Activated CD4-positive, alpha-beta T cell treated with anti-CD3 and anti-CD28 coated beads for 36 hours (primary cell): ENCODE data around the gene ATF1. TPM values are rescaled to one million over a fixed set of nuclear protein-coding genes. Genes with fewer than 3 reads are reported as not detected.
"Not testable (repeated sequence)": the region's sequence is repeated elsewhere in the genome, so short reads cannot be mapped to it uniquely, and the experiment has no call there.

Experiments
- ATAC-seq: fragments of 200-7000 bp; cut with Tn5 transposase; one replicate; pipeline ENCODE4 v1.10.0; 2021; ENCODE audit warnings: mild to moderate bottlenecking, moderate library complexity
- CTCF ChIA-PET: fragments of 350-600 bp; sonication (Branson Sonifier 250); formaldehyde crosslinking; loops from one replicate; lab custom pipeline; 2021; ENCODE audit warnings: antibody characterized with exemption; lab: Charles Lee
- POLR2A ChIA-PET: fragments of 350-600 bp; sonication (Branson Sonifier 250); formaldehyde crosslinking; loops from one replicate; lab custom pipeline; 2021; ENCODE audit warnings: antibody characterized with exemption, inconsistent platforms; lab: Charles Lee
- DNase-seq: peaks from one replicate; pipeline ENCODE4 v3.0.0-alpha.2; 2020
- H3K27ac Mint-ChIP-seq: one replicate; pipeline ENCODE4 v1.8.0; 2021; ENCODE audit warnings: mixed read lengths
- H3K27me3 Mint-ChIP-seq: one replicate; pipeline ENCODE4 v1.8.0; 2021; ENCODE audit warnings: mixed read lengths
- H3K36me3 Mint-ChIP-seq: one replicate; pipeline ENCODE4 v1.8.0; 2021; ENCODE audit warnings: low read depth, mixed read lengths
- H3K4me1 Mint-ChIP-seq: one replicate; pipeline ENCODE4 v1.8.0; 2021; ENCODE audit warnings: mixed read lengths
- H3K4me3 Mint-ChIP-seq: one replicate; pipeline ENCODE4 v1.8.0; 2021; ENCODE audit warnings: mild to moderate bottlenecking, moderate library complexity, mixed read lengths
- H3K9me3 Mint-ChIP-seq: one replicate; pipeline ENCODE4 v1.8.0; 2021; ENCODE audit warnings: low read depth, mixed read lengths
- intact Hi-C, 2 experiments: fragments of 100-400 bp; cut with DNase I in 1 of 2; cut with micrococcal nuclease in 1 of 2; formaldehyde crosslinking; loops; one replicate each; pipeline versions ENCODE4 v1.14.2 to v1.15.1; 2022 to 2024; cut with DNase I, micrococcal nuclease
- total RNA-seq, 2 experiments: library from RNA; stranded (reverse); gene quantifications; one replicate each; pipeline ENCODE4 v1.2.3, GENCODE V29; 2021

ATF1 gene
- total RNA-seq, 2 experiments from 2014 or later = 53.0 to 67.3 TPM

DNA sequence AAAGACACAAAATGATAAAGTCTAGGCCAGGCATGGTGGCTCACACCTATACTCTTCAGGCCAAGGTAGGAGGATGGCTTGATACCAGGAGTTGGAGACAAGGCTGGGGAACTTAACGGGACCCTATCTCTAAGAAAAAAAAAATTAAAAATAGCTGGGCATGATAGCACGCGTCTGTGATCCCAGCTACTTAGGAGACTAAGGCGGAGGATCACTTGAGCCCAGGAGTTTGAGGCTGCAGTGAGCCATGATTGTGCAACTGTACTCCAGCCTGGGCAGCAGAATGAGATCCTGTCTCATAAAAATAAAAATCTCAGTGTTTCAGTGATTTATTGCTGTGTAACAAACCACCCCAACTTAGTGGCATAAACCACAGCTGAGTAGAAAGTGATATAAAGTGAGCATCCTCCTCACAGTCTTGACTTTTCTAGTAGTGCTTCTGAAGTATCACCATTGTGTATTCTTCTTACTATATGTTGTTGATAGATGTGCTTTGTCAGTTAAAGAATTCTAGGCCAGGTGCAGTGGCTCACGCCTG lies 10.6 kb upstream of the ATF1 start:
- H3K27ac Mint-ChIP-seq = no peak overlapping the region
- intact Hi-C loops = no loop called here
- no peak overlapping the region for H3K4me3 Mint-ChIP-seq
- DNase-seq = no peak
- no peak for ATAC-seq
- no peaks in the 10 kb centered on the region for H3K9me3 Mint-ChIP-seq
- no peaks in the 10 kb centered on the region for H3K27me3 Mint-ChIP-seq
- ChIA-PET CTCF (interaction anchor here (0.6 kb wide), 1 partner anchor 351 kb away, joined by 3 read pairs; no protein-coding TSS in a partner anchor), POLR2A (interaction anchor here (0.7 kb wide), 1 partner anchor 8 kb away, joined by 3 read pairs; no protein-coding TSS in a partner anchor)
- H3K4me1 Mint-ChIP-seq = no peaks in the 10 kb centered on the region
- H3K36me3 Mint-ChIP-seq = peaks cover 10% of the 10 kb centered on the region

DNA sequence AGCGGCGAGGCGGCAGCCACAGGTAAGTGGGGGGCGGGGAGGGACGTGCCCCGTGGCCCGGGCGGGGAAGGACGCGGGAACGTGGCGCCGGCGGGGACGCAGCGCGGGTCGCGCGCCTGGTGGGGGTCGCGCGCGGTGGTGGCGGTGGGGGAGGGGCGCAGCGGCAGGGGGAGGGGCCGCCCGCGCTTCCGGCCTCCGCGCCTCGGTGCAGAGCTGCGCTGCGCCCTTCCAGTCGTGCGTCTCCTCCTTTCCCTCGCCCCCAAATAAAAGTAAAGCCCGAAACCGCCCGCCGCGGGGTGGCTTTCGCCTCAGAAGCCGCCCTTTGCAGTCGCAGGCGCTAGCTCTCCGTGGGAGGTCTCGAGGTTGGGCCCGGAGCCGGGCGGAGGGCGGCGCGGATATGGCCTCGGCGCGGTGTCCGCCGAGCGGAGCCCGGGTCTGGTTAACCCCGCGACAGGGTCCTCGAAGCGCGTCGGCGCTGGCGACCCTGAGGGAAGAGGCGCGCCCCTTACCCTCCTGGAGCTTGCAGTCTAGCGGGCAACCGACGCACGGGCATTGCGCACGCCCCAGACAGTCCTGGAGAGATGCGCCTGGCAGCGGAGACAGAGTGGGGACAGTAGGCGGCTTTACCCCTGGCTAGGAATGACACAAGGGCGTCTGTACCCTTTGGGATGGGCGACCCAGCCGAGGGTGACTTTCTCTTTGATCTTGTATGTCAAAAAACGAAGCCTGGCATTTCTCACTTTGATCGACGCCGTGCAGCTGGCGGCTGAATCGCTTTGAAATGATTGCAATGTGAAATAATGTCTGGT lies 589 bp downstream of the ATF1 start:
- ATAC-seq (peak; percentile 58), DNase-seq (peak; percentile 83)
- H3K4me1 Mint-ChIP-seq = peaks cover 40% of the 10 kb centered on the region
- ChIA-PET CTCF (interaction anchor here (0.6 to 3.2 kb wide), 35 partner anchors 9 to 1001 kb away, joined by 3 to 26 read pairs (median 3); partner anchors contain the start of genes DIP2B, NCKAP5L and SLC11A2), POLR2A (interaction anchor here (0.5 to 3.3 kb wide), 10 partner anchors 12 to 598 kb away, joined by 3 to 22 read pairs (median 4); partner anchors contain the start of genes DAZAP2, DIP2B and SLC11A2)
- peak overlapping the region; percentile 97 for H3K27ac Mint-ChIP-seq
- intact Hi-C loops = loop anchor here (1.0 to 5.0 kb wide), 17 partner anchors 60 to 679 kb away; partner anchors contain the start of genes CSRNP2 (in 1 of the 2), POU6F1 (in 1 of the 2), SLC11A2 (in 1 of the 2) and SMARCD1 (in 1 of the 2)
- H3K27me3 Mint-ChIP-seq = no peaks in the 10 kb centered on the region
- H3K4me3 Mint-ChIP-seq = peak overlapping the region; percentile 95
- peaks cover 5% of the 10 kb centered on the region for H3K9me3 Mint-ChIP-seq
- peaks cover 12% of the 10 kb centered on the region for H3K36me3 Mint-ChIP-seq

DNA sequence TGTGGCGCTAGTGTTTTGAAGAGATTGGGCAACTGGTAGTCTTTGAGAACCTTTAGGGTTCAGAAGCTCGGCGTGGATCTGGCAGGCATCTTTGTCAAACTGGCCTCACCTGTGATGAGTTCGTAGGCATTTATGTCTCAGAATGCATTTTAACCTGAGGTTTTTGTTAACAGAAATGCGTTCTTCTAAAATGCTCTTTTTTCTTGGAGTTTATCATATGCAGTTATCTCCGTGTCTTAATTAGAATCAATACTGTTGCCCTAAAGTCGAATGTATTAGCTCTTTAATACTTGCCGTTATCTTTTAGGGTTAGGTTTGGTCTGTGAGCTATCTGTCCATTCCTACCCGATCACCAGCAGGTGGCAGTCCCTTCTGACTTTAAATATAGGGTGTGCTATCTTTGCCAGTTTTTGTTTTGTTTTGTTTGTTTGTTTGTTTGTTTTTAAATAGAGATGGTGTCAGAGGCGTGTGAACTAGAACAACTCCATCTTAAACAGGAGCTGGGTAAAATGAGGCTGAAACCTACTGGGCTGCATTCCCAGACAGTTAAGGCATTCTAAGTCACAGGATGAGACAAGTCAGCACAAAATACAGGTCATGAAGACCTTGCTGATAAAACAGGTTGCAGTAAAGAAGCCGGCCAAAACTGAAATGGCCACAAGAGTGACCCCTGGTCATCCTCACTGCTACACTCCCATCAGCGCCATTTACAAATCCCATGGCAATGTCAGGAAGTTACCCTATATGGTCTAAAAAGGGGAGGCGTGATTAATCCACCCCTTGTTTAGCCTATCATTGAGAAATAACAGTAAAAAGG lies 1.4 kb downstream of the ATF1 start:
- peaks cover 12% of the 10 kb centered on the region for H3K36me3 Mint-ChIP-seq
- peaks cover 40% of the 10 kb centered on the region for H3K4me1 Mint-ChIP-seq

DNA sequence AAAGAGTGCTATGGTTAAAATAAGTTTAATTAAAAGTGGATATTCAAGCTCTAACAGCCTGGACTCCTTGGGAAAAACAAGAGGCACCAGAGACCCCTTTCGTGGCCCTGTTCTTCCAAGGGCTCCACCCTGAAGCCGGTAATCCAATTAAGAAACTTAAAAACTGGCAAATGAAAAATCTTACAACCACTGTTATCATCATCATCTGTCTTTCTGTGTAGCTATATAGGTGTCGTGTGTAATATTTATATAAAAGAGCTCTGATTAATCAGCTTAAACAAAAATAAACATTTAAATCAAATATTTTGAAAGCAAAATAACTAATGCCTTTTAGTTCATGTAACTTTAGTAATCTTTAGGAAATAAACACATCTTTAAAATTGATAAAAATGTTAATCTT lies 4.5 kb downstream of the ATF1 start:
- DNase-seq (no peak), ATAC-seq (no peak)
- Mint-ChIP-seq H3K27ac (no peak overlapping the region), H3K36me3 (peaks cover 28% of the 10 kb centered on the region), H3K4me3 (no peak overlapping the region), H3K27me3 (no peaks in the 10 kb centered on the region), H3K9me3 (peaks cover 6% of the 10 kb centered on the region), H3K4me1 (peaks cover 33% of the 10 kb centered on the region)
- intact Hi-C loops = loop anchor here in 1 of 2 experiments (5.0 kb wide), 1 partner anchor 574 kb away; no protein-coding TSS in a partner anchor
- POLR2A ChIA-PET = no interaction called here
- CTCF ChIA-PET = interaction anchor here (0.5 to 2.0 kb wide), 5 partner anchors 9 to 520 kb away, joined by 3 to 6 read pairs (median 3); no protein-coding TSS in a partner anchor

More for the DNA sequence above, 1.4 kb downstream of the ATF1 start:
- Mint-ChIP-seq H3K27ac (peak overlapping the region; percentile 96), H3K9me3 (peaks cover 5% of the 10 kb centered on the region), H3K4me3 (peak overlapping the region; percentile 95), H3K27me3 (no peaks in the 10 kb centered on the region)
- DNase-seq (peak; percentile 71), ATAC-seq (peak; percentile 33)
- CTCF ChIA-PET = interaction anchor here (0.6 to 3.2 kb wide), 28 partner anchors 9 to 1000 kb away, joined by 3 to 26 read pairs (median 3); partner anchors contain the start of gene SLC11A2
- POLR2A ChIA-PET = interaction anchor here (0.5 to 3.3 kb wide), 9 partner anchors 11 to 599 kb away, joined by 3 to 22 read pairs (median 4); partner anchors contain the start of genes DAZAP2 and SLC11A2
- intact Hi-C loops = loop anchor here (1.0 to 5.0 kb wide), 7 partner anchors 59 to 577 kb away; partner anchors contain the start of gene CSRNP2 (in 1 of the 2)

DNA sequence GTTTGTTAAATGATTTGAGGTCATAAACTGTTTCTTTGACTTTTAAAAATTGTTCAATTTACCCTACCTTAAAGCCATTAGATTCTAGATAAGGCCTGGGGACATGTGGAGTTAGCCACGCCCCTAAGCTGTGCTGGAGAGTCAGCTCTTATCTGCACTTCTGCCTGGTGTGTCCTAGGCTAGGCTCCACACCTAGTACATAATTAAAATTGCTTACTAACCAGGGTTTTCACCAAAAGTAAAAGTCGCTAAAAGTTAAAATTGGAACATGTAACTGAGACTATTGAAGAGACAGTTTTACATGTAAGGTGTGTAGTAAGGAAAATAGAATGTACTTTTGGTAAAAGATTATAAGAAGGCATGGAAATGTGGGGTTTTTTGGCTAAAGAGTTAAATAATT lies 4.9 kb downstream of the ATF1 start:
- DNase-seq, POLR2A ChIA-PET, H3K27me3 Mint-ChIP-seq, ATAC-seq, H3K4me3 Mint-ChIP-seq, H3K9me3 Mint-ChIP-seq: not testable (repeated sequence)
- Mint-ChIP-seq H3K27ac (peak overlapping the region; percentile 2), H3K36me3 (peaks cover 30% of the 10 kb centered on the region), H3K4me1 (peaks cover 37% of the 10 kb centered on the region)
- CTCF ChIA-PET = interaction anchor here (0.5 to 2.0 kb wide), 4 partner anchors 9 to 520 kb away, joined by 3 to 6 read pairs (median 3); no protein-coding TSS in a partner anchor
- intact Hi-C loops = loop anchor here in 1 of 2 experiments (5.0 kb wide), 1 partner anchor 573 kb away; no protein-coding TSS in a partner anchor

DNA sequence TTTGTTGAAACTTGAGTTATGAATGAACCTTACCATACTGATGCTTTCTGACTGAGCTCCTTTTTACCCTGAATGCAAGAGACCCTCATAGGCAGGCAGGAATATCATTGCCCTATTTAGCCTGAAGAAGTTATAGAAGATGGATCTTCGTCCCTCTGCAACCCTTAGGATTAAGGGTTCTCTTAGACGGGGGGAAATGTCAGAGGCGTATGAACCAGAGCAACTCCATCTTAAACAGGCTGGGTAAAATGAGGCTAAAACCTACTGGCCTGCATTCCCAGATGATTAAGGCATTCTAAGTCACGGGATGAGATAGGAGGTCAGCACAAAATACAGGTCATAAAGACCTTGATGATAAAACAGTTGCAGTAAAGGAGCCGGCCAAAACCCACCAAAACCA lies 7.5 kb downstream of the ATF1 start:
- peaks cover 6% of the 10 kb centered on the region for H3K9me3 Mint-ChIP-seq
- peaks cover 36% of the 10 kb centered on the region for H3K4me1 Mint-ChIP-seq
- H3K27ac Mint-ChIP-seq = no peak overlapping the region
- ChIA-PET POLR2A (no interaction called here), CTCF (no interaction called here)
- no peak overlapping the region for H3K4me3 Mint-ChIP-seq
- H3K36me3 Mint-ChIP-seq = peaks cover 32% of the 10 kb centered on the region
- ATAC-seq (no peak), DNase-seq (no peak)
- no peaks in the 10 kb centered on the region for H3K27me3 Mint-ChIP-seq
- intact Hi-C loops = no loop called here

DNA sequence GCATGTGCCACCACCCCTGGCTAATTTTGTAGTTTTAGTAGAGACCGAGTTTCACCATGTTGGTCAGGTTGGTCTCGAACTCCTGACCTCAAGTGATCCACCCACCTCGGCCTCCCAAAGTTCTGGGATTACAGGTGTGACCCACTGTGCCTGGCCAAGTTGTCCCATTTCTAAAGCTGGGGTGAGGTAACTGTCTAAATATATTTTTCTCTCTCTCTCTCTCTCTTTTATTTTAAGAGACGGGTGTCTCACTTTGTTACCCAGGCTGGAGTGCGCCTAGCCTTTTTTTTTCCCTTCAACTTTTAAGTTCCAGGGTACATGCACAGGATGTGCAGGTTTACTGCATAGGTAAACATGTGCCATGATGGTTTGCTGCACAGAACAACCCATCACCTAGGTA lies 8.6 kb downstream of the ATF1 start:
- peaks cover 32% of the 10 kb centered on the region for H3K36me3 Mint-ChIP-seq
- H3K27me3 Mint-ChIP-seq = no peaks in the 10 kb centered on the region
- ATAC-seq = no peak
- H3K9me3 Mint-ChIP-seq = peaks cover 6% of the 10 kb centered on the region
- H3K27ac Mint-ChIP-seq = no peak overlapping the region
- CTCF ChIA-PET = interaction anchor here (0.7 kb wide), 1 partner anchor 125 kb away, joined by 3 read pairs; no protein-coding TSS in a partner anchor
- POLR2A ChIA-PET = no interaction called here
- intact Hi-C loops = no loop called here
- H3K4me1 Mint-ChIP-seq = peaks cover 38% of the 10 kb centered on the region
- no peak for DNase-seq
- no peak overlapping the region for H3K4me3 Mint-ChIP-seq

DNA sequence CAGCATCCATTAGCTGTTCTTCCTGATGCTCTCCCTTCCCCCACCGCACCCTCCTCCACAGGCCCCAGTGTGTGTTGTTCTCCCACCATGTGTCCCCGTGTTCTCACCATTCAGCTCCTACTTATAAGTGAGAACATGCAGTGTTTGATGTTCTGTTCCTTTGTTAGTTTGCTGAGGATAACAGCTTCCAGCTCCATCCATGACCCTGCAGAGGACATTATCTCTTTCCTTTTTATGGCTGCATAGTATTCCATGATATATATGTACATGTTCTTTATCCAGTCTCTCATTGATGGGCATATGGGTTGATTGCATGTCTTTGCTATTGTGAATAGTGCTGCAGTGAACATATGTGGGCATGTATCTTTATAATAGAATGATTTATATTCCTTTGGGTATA lies 9.0 kb downstream of the ATF1 start:
- Mint-ChIP-seq H3K27ac (no peak overlapping the region), H3K4me3 (no peak overlapping the region), H3K9me3 (peaks cover 6% of the 10 kb centered on the region), H3K4me1 (peaks cover 41% of the 10 kb centered on the region), H3K27me3 (no peaks in the 10 kb centered on the region), H3K36me3 (peaks cover 32% of the 10 kb centered on the region)
- CTCF ChIA-PET = interaction anchor here (2.2 kb wide), 1 partner anchor 9 kb away, joined by 9 read pairs; the partner anchor contains the start of gene ATF1
- ATAC-seq (no peak), DNase-seq (no peak)
- intact Hi-C loops = no loop called here
- POLR2A ChIA-PET = interaction anchor here (0.6 kb wide), 1 partner anchor 443 kb away, joined by 4 read pairs; no protein-coding TSS in a partner anchor

DNA sequence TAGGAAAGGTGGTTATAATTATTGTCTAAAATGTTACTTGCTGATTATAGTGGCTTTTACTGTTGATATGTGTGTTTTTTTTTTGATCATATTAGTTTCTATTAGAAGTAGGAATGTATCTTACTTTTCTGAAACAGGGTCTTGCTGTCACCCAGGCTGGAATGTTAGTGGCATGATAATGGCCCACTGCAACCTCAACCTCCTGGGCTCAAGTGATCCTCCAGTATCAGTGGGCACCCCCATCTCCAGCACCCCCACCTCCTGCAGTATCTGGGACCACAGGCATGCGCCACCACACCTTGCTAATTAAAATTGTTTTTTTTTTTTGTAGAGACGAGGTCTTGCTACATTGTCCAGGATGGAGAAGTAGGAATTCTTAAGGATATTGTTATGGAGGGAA lies 11.3 kb downstream of the ATF1 start:
- Mint-ChIP-seq H3K27me3 (no peaks in the 10 kb centered on the region), H3K36me3 (peaks cover 33% of the 10 kb centered on the region), H3K27ac (no peak overlapping the region), H3K9me3 (peaks cover 6% of the 10 kb centered on the region), H3K4me3 (no peak overlapping the region), H3K4me1 (peaks cover 43% of the 10 kb centered on the region)
- CTCF ChIA-PET = interaction anchor here (2.2 to 2.7 kb wide), 2 partner anchors 10 to 11 kb away, joined by 9 to 14 read pairs; partner anchors contain the start of gene ATF1
- DNase-seq (no peak), ATAC-seq (no peak)
- intact Hi-C loops = no loop called here
- POLR2A ChIA-PET = no interaction called here
